GM18868 (cell line): ENCODE data around the gene IGF2BP3.
"Not testable (repeated sequence)": the region's sequence is repeated elsewhere in the genome, so short reads cannot be mapped to it uniquely, and the experiment has no call there.

Source experiments
- ATAC-seq: cut with Tn5 transposase; IDR thresholded peaks from one replicate; pipeline ENCODE4 v1.9.1; 2021; ENCODE audit warnings: mild to moderate bottlenecking, moderate library complexity; ENCODE audit not compliant: unreplicated experiment

IGF2BP3 gene

DNA sequence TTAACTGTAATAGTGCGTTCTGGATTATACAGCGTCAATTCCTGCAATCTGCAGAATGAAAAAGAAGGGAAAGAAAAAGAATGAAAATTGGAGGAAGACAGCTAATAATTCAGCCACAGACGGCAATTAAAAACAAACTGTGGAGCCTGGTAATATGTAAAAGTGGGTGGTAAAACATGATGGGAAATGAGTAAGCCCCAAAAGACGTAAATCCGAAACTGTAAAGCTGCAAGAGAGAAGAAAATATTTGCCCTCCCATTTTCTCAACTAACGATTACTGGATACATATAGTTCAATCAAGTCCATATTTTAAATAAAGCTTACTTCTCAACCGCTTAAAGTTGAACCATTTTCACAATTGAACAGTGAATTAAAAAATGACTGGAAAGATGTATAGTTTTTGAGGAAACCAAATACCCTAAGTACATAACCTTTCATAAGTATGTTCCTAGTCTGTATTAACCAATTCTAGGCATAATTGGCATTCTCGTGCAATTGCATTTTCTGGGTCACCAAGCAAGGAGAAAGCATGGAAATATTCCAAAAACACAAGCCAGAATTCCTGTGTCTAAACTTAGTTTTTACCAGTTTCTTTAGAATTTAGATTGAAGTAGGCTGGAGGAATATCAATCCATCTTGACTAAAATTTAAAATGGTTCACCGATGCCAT, 126.3 kb downstream of the IGF2BP3 start:
- no peak for ATAC-seq

DNA sequence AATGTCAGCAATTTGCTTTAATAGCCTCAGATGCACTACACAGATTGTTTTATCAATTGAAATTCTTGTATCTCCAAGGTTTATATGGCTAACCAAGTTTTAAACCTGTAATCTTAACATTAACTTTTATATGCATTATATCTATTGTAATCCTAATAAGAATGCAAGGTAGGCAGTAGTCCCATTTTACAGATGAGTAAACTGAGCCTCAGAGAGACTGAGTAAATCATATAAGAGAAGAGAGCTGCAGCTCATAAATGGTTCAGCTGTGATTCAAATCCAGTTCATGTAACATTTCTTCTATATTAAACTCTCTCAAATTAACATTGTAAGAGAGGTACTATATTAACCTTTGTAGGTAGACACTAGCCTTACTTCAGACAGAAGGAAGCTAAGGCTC, 127.2 kb downstream of the IGF2BP3 start:
- no peak for ATAC-seq

DNA sequence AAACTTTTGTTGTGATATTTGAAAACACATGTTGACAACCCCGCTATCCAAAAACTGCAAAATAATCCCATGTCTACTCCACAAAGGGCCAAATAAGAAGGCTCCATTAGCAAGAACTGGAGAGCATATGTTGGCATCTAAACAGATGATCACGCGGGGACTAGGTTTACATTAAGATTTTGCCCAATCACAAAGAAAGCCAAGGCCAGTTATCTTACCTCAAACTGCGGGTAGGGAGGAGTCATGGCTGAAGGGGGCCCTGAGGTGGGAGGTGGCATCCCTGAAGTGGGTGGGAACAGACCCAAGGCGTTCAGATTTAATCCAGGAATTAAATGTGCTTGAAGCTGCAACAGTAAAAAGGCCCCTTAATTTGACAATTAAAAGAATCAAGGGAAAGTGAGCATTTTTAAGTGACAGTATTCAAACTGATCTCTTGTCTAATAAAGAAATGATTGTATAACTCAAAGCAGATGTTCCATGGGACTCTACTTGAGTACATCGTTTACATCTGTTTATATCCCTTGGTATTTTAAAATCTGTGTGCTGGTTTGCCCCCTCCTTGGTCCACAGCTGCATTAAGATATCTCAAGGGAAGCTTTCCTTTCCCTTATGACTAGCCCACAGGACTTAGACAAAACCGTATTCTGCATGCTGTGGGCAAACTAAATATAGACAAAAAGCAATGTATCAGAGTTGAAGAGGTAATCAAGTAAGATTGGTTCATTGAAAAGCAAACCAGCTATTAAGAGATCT, 128.3 kb downstream of the IGF2BP3 start:
- no peak for ATAC-seq

DNA sequence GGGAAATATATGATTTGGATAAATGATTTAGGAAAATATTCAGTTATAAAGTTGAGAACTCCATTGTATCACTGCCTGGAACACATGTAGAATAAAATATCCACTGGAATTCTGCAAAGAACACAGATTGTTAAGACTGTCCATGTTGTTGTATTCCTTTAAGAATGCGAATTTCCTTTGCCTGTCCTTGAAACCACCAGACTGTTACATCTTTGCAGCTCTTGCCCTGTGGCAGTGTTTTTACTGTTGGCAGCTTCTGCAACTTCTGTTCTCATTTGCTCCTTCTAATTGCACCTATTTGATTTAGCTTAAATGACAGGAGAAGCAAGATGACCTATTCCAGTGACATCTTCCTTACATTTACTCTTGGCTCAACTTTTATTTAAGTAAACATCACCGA, 131.4 kb downstream of the IGF2BP3 start:
- ATAC-seq = no peak

DNA sequence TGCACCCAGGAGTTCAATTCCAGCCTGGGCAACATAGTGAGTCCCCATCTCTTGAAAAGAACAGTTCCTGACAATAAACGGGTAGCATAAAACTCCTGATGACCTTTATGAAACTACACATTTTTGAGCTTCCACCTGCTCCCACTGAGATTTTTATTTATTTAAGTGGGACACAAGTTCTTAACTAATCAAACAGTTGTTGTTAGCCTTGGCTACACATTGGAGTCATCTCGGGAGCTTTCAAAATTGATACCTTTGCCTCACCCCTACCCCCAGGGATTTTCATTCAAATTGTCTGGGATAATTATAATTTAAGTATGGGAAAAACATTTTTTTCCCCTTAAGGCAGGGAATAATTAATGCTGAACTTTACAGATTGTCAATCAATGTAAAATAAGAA, 131.9 kb downstream of the IGF2BP3 start:
- no peak for ATAC-seq

DNA sequence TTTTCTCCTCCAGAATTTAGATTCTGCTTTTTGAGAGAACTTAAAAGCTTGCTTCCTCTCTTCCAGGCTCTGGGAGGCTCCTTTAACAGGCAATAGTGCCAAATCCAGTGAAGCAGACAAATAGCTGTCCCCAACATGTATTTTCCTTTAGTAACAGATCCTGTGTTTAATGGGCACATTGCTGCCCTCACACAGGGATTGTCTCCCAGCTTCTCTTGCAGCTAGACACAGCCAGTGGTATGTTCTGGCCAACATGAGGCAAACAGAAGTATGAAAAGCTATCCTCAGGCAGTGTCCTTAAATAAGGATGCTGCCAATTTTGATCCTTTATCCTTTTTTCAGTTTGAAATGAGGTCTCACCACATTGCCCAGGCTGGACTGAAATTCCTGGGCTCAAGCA, 132.9 kb downstream of the IGF2BP3 start:
- no peak for ATAC-seq

DNA sequence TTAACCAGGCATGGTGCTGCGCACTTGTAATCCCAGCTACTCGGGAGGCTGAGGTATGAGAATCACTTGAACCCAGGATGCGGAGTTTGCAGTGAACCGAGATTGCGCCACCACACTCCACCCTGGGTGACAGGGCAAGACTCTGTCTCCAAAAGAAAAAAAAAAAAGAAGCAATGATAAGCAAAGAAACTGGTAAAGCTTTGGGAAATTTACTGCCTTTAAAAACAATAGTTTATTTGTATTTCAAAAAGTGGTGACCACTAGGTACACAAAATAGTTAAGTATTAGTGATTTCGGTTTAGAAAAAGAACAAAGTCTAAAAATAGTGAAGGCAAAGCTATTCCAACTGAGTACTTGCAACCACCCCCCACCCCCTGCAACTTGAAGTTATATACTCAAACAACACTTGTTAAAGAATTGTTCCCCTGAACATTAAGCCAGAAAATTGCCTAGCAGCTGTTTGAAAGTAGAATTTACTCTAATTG, 133.4 kb downstream of the IGF2BP3 start:
- ATAC-seq = no peak

DNA sequence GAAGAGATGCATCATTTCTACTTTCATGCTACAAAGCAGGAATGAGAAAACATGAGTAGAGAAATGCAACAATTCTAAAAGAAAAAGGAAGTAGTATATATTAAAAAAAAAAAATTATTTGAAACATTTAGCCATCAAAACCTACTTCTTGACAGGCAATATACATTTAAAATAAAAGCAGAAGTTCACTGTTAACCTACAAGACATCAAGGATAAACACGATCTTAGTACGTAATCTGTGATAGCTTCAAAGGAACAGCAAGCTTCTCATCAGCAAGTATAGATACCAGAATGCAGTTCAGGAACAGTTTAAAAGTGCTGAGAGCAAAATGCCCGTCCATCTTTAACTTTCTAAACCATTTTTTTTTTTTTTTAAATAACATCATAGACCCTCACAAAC, 134.2 kb downstream of the IGF2BP3 start:
- ATAC-seq = no peak

DNA sequence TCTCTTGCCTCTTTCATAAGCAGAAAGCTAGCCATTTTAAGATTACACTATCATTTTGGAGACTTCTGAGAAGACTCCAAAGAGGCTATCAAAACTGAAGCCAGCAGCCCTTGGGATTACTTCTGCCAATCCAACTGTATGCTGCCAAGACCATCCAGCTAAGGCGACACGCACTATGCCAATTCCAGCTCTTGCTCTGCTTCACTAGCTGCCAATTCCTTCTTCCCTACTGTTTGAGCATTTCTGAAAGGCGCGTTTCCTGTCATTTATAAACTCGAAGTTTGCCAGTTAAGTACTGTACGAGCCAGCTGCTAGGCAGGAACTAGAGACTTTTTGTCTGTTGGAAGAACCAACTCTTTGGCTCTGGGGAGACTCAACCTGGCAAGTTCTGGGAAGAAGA, 134.7 kb downstream of the IGF2BP3 start:
- no peak for ATAC-seq

DNA sequence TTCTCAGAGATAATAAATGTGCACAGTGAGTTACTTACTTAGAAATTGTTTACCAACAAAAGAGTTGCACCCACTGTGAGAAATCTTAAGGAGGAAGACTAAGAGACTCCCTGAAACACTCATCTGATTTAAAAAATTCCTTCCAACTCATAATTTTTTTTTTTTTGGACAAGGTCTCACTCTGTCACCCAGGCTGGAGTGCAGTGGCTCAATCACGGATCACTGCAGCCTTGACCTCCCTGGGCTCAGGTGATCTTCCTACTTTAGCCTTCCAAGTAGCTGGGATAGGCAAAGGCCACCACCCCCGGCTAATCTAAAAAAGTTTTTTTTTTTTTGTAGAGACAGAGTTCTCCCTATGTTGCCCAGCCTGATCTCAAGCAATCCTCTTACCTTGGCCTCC, 135.2 kb downstream of the IGF2BP3 start:
- ATAC-seq = no peak

DNA sequence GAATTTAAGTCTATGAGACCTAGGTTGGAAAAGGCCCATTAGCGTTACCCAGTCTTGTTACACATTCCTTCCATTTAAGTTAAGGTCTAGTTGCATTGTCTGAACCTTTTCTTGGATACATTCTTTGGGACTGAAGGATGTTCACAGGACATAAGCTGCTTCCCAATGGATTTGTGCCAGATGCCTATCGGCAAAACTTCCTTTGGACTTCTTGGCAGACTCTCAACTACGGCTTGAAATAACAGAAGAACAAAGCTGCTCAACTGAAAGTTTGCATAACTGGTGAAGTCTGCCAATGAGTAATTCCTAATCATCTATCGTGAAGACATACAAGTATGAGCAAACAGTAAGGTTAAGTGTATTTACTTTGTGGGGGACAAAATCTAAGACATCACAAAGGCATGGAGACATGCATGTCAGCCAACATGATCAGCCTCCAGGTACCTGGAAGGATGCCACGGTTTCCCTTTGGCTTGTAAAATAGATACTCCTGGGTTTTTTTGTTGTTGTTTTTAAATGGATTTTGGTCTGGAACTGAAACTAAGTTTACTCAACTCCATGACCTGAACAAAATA, 135.7 kb downstream of the IGF2BP3 start:
- ATAC-seq = no peak

DNA sequence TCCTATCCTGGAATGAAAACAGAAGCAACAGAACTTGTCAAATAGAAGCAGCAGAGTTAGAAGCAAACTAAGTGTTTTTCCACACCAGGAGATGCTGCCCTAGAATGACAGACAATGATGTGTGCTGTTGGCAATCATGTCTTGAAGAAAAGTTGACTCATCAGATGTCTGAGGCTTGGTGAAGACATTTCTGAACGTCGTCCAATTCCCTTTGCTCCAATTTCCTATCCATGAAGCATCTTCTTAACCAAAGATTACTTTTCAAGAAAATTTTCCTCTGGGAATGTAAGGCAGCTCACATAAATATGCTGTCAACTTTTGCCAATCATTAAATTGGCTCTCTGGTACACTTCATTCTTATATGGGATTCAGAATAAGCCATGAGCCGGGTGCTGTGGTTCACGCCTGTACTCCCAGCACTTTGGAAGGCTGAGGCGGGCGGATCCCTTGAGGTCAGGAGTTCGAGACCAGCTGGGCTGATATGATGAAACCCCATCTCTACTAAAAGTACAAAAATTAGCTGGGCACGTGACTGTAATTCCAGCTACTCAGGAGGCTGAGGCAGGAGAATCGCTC, 136.5 kb downstream of the IGF2BP3 start:
- ATAC-seq = no peak

DNA sequence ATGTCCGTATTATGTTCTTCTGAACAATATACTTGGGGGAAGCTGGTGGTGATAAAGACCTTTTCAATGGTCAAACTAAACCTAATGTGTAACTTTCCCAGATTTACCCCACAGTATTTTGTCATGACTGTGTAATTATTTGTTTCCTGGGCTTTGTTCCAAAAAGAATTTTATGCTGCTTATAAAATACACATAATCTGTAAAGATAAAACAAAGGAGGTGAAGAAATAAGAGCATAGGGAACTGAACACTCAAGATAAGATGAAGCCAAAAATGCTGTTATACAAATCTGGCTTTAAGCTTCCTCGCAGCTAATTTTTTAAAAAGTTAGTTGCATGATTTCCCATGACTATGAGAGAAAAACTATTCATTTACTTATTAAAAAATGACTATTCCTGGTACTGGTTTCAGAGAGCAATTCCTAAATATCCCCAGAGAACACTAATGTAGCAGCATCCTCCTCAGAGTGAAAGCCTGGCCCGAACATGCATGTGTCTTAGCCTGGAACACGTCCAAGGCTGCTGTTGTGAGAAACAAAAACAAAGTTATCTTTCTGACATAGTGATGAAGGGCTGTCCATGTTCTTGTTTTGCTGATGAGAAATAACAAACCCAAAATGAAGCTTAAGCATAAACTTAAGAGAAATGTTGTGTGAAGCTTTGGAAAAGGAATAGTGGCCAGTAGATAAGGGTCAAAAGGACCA, 137.2 kb downstream of the IGF2BP3 start:
- no peak for ATAC-seq

DNA sequence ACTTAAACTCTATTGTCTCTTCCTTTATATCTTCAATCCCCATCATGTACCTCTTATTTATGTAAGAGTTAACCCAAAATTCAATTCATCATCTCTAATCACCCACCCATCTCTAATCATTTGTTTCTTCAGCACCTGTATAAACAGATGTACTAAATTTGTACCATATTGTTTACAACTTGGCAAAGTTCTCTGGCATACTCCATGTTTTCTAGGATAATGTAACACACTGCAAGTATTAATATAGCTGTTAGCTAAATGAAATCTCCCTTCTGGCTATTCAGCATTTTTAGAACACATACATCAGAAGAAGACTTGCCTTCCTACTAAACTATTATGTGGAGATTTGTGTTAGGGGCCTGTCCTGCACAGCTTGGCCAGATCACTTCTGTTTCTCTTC, 138.1 kb downstream of the IGF2BP3 start:
- ATAC-seq = no peak

DNA sequence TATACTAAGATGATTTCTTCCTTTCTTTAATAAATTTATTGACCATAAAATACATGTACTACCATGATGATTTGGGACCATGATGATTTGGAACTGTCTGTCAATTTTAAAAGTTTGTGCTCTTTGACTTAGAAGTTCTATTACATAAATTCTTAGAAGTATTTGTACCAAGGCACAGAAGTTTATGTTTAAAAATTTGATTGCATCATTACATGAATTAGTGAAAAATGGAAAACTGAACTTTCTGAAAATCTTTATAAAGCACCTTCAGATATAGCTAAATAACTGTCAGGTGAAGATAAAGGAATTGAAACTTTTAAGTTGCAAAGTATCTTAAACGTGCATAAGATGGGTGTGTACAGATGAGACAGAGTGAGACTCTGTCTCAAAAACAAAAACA, 139.2 kb downstream of the IGF2BP3 start:
- no peak for ATAC-seq

DNA sequence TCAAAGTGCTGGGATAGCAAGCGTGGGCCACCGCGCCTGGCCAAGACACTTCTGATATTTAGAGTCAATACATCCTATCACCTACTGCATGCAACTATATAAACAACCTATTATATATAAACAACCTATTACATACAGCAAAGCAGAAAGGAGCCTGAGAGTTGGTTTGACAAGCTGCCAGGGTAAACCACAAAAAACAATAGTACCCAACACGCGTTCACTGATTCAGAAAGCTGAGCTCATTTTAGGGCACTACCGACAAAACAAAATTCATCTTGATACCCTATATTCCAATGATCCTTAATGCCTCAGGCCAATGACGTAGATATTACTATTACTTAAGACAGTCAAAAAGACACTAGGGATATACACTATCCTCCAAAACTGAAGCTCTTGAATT, 154.9 kb downstream of the IGF2BP3 start:
- ATAC-seq = no peak

DNA sequence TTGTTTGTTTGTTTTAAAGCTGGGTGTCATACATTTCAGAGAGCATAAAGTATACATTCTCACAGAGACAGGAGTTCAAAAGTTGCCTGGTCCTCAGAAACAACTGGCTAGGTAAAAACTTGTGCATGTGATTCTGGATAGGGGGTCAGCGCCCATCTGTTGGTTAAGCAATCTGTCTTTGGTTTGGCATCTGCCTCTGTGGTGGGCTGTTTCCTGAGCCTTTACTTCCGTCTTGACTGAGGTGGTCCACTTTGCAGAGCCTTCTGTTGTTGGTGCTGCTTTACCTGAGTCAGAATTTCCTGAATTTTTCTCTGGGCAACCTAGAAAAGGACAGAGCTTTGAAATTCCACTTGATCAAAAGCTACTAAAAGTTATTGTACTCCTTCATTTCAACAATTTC, 158.2 kb downstream of the IGF2BP3 start:
- ATAC-seq = not testable (repeated sequence)

DNA sequence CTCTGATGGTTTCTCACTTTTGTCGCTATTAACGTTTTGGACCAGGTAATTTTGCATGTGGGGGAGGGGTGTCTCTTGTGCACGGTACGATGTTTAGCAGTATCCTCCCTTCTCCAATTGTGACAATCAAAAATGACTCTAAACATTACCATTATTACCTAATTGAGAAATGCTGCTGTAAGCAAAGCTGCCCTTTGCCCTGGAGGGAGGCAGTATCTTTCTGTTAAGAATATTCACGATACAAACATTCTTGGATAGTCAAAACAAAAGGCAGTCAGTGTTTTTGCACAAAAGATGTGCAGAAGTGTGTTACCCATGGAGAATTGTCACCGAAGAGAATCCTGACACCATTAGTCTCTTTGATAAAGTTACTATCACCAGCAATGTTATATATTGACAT, 161.5 kb downstream of the IGF2BP3 start:
- ATAC-seq = no peak

DNA sequence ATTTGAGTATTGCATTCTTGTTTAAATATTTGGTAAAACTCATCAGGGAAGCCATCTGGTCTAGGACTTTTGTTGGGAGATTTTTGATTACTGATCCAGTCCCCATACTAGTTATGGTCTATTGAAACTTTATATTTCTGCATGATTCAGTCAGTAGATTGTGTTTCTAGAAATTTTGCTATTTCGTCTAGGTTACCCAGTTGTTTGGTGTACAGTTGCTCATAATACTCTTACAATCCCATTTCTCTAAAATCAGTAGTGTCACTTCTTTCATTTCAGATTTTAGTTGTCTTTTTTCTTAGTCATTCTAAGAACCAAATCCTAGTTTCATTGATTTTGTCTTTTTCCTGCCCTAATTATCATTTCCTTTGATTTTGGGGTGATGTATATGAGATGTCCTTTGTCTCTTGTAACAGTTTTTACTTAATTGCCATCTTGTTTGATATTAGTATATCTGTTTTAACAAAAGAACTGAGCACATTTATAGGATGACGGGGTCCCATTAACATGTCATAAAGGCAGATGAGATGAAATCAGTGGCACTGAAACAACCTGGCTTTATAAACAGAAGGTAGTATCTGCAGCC, 163.3 kb downstream of the IGF2BP3 start:
- ATAC-seq = no peak

DNA sequence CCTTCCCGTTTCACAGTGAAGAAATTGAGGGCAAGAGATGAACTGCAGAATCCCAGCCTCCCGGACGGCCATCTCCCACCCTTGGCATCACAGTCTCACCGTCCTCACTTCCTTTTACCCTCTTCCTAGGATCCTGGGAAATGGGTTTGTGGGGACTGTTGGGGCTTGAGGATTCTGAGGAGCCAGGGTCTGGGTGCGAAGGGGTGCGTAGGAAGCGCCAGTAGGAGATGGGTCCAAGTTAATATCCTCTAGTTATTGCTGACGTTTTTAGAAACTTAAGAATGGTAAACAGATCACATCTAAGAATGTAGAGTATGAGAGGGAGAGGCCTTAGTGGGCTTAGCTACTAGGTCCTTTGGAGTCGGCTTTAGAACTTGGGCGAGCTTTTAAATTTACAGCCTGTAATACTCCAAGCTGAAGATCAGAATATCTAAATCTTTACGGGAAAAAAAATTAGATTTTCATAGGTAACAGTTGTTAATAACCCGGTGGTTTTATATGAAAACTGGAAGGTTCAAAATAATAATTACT, 170.5 kb downstream of the IGF2BP3 start:
- no peak for ATAC-seq
